Embryonic facial prominence (tissue), 1 donor: Measurements from ENCODE around the gene SDS.

Source experiments
- DNase-seq: peaks from one replicate; pipeline ENCODE4 v3.0.0-alpha.2; 2016; ENCODE audit errors: extremely low spot score

Gene SDS

GRCh38 chr12:113399490-113399889, 4.2 kb downstream of the SDS start:
- DNase-seq = no peak

- no peak for DNase-seq
Measured at GRCh38 chr12:113398346-113399290, 5.1 kb downstream of the SDS start.

GRCh38 chr12:113397497-113398197, 6.0 kb downstream of the SDS start:
- no peak for DNase-seq

GRCh38 chr12:113396828-113397496, 6.7 kb downstream of the SDS start:
- DNase-seq = no peak

- DNase-seq = no peak
Measured at GRCh38 chr12:113396200-113396599, 7.5 kb downstream of the SDS start.

GRCh38 chr12:113395119-113395518, 8.6 kb downstream of the SDS start:
- DNase-seq = no peak

- DNase-seq = no peak
Measured at GRCh38 chr12:113393749-113394148, 9.9 kb downstream of the SDS start.

- no peak for DNase-seq
Measured at GRCh38 chr12:113392988-113393579, 10.6 kb downstream of the SDS start.

GRCh38 chr12:113392520-113392919, 11.2 kb downstream of the SDS start:
- DNase-seq = no peak

GRCh38 chr12:113391650-113392337, 11.9 kb downstream of the SDS start:
- DNase-seq = no peak

- DNase-seq = no peak
Measured at GRCh38 chr12:113391145-113391544, 12.5 kb downstream of the SDS start.

GRCh38 chr12:113390064-113391043, 13.3 kb downstream of the SDS start:
- no peak for DNase-seq

- no peak for DNase-seq
Measured at GRCh38 chr12:113388351-113388750, 15.3 kb downstream of the SDS start.

- DNase-seq = no peak
Measured at GRCh38 chr12:113387631-113388030, 16.1 kb downstream of the SDS start.

- DNase-seq = no peak
Measured at GRCh38 chr12:113386866-113387566, 16.7 kb downstream of the SDS start.

- no peak for DNase-seq
Measured at GRCh38 chr12:113385282-113385882, 18.3 kb downstream of the SDS start.

- DNase-seq = no peak
Measured at GRCh38 chr12:113384778-113385177, 18.9 kb downstream of the SDS start.

- no peak for DNase-seq
Measured at GRCh38 chr12:113382206-113382605, 21.5 kb downstream of the SDS start.

GRCh38 chr12:113381220-113381619, 22.5 kb downstream of the SDS start:
- no peak for DNase-seq
